ENCODE results near the gene FREM1. TPM values are rescaled to one million over a fixed set of nuclear protein-coding genes. Genes with fewer than 3 reads are reported as not detected.

Gene FREM1
- total and polyA plus RNA-seq, 2 of the 4 experiments (the other 2 are of a cell fraction), result under 0.01 TPM; not detected in 1

- Histone ChIP-seq H2AK5ac (ENCODE audit: low read depth, low read length) (no peak overlapping the region), H4K91ac (ENCODE audit: insufficient read depth, low read depth, low read length) (no peak overlapping the region), H2AFZ (replicated peaks; ENCODE audit: low read length, poor library complexity) (no peak overlapping the region), H4K5ac (ENCODE audit: low read depth, low read length) (no peak overlapping the region), H4K8ac (ENCODE audit: low read depth in 2 of 2, low read length in 2 of 2) (no peak overlapping the region), H3K4me1 (ENCODE audit: control insufficient read depth, insufficient read depth, low read length) (no peaks in the 10 kb centered on the region), H3K9ac (ENCODE audit: low read depth, low read length) (no peak overlapping the region), H3K14ac (replicated peaks; ENCODE audit: low read depth, low read length) (no peak overlapping the region), H3K56ac (ENCODE audit: extremely low read depth, insufficient read depth, low read length) (no peak overlapping the region), H3K4ac (ENCODE audit: low read depth, low read length) (no peak overlapping the region), H3K4me2 (ENCODE audit: low read depth, low read length) (no peak overlapping the region), H2BK15ac (ENCODE audit: low read depth, low read length) (no peak overlapping the region), H3K23ac (ENCODE audit: low read depth, low read length) (no peak overlapping the region), H2BK20ac (ENCODE audit: low read depth, low read length) (no peak overlapping the region), H3K79me1 (ENCODE audit: low read depth in 1 of 2, low read length in 2 of 2) (no peaks in the 10 kb centered on the region), H2BK5ac (ENCODE audit: low read depth, low read length, poor library complexity, severe bottlenecking) (no peak overlapping the region), H4K20me1 (ENCODE audit: insufficient read depth, low read length) (no peaks in the 10 kb centered on the region), H3K18ac (ENCODE audit: low read depth, low read length) (no peak overlapping the region), H3K36me3 (ENCODE audit: control insufficient read depth, insufficient read depth, low read length) (no peaks in the 10 kb centered on the region), H3K27me3 (ENCODE audit: control insufficient read depth, insufficient read depth, low read length) (no peaks in the 10 kb centered on the region), H3K9me1 (ENCODE audit: insufficient read depth, low read length) (no peaks in the 10 kb centered on the region), H2AK9ac (replicated peaks; ENCODE audit: low read depth, low read length, poor library complexity) (no peak overlapping the region), H3K27ac (ENCODE audit: insufficient read depth, low read length) (no peak overlapping the region), H3K4me3 (ENCODE audit: insufficient read depth, low read depth, low read length) (no peak overlapping the region), H3K9me3 (ENCODE audit: control insufficient read depth, insufficient read depth, low read length) (no peaks in the 10 kb centered on the region), H2BK120ac (ENCODE audit: low read depth, low read length) (no peak overlapping the region)
- no TSS peak for BruUV-seq (replicated peaks)
- TF ChIP-seq MXI1 (IDR thresholded peaks at IDR 0.05; ENCODE audit: borderline replicate concordance, low read depth, low read length) (no peak), CTCF (conservative IDR thresholded peaks at IDR 0.05; ENCODE audit: low read depth, low read length) (no peak), CHD1 (IDR thresholded peaks at IDR 0.05; ENCODE audit: low read depth, low read length) (no peak), RAD21 (IDR thresholded peaks at IDR 0.05; ENCODE audit: low read length) (no peak), MAFK (IDR thresholded peaks at IDR 0.05; ENCODE audit: low read depth, low read length) (no peak), POLR2A (IDR thresholded peaks at IDR 0.05; ENCODE audit: low read depth, low read length) (no peak), SMC3 (IDR thresholded peaks at IDR 0.05; ENCODE audit: low read depth, low read length) (no peak), BHLHE40 (IDR thresholded peaks at IDR 0.05; ENCODE audit: low read depth, low read length) (no peak), FOS (IDR thresholded peaks at IDR 0.05; ENCODE audit: low read depth, low read length) (no peak), RFX5 (IDR thresholded peaks at IDR 0.05; ENCODE audit: low read depth, low read length) (no peak), NFE2L2 (IDR thresholded peaks at IDR 0.05; ENCODE audit: low read depth, low read length) (no peak), CEBPB (IDR thresholded peaks at IDR 0.05; ENCODE audit: low read depth, low read length) (no peak), RCOR1 (IDR thresholded peaks at IDR 0.05; ENCODE audit: insufficient replicate concordance, low read length) (no peak), ELK1 (IDR thresholded peaks at IDR 0.05; ENCODE audit: borderline replicate concordance, low read depth, low read length) (no peak), USF2 (IDR thresholded peaks at IDR 0.05; ENCODE audit: low read depth, low read length) (no peak), MAZ (IDR thresholded peaks at IDR 0.05; ENCODE audit: borderline replicate concordance, low read depth, low read length) (no peak)
- dilution Hi-C loops (cut with HindIII; ENCODE audit: low sequenced_read_pairs, unreplicated experiment) (no loop called here), intact Hi-C loops (cut with micrococcal nuclease) (no loop called here), in situ Hi-C loops (cut with MboI; ENCODE audit: low sequenced_read_pairs) (no loop called here)
- DNase-seq, result no peak
- ChIA-PET CTCF (no interaction called here), POLR2A (ENCODE audit: unreplicated experiment) (no interaction called here)
- no peak for ATAC-seq (ENCODE audit: low read depth)
- no CpG with 5 or more reads among the region's 3 CpGs for WGBS, 2 experiments (ENCODE audit: extremely low coverage in 2 of 2, insufficient read length in 1 of 2)
Measured at GRCh38 chr9:14863402-14863801, 46.8 kb downstream of the FREM1 start.

All from IMR-90 (cell line).